K562 (cell line): ENCODE data around the gene NMRAL1.

ENCODE experiments used
- CC2D1A ChIP-seq: fragments of 450-650 bp; IDR thresholded peaks from 2 replicates; pipeline ENCODE4 v1.6.1; 2017; ENCODE audit warnings: mild to moderate bottlenecking
- CEBPZ ChIP-seq: fragments of 150-350 bp; IDR thresholded peaks from 2 replicates; pipeline ENCODE4 v1.6.1; 2014; ENCODE audit warnings: low read depth, mild to moderate bottlenecking, low read length, borderline replicate concordance
- JUN ChIP-seq, 2 experiments: sonication (generic) in 1 of 2; formaldehyde crosslinking in 1 of 2; IDR thresholded peaks; 2 replicates each; pipeline versions ENCODE4 v1.6.1 to v1.8.0; 2012 to 2022; ENCODE audit warnings: borderline replicate concordance in 2 of 2, mild to moderate bottlenecking in 2 of 2, improper control_type of control experiment in 1 of 2, low read depth in 1 of 2, low read length in 1 of 2, missing genetic modification reagents in 1 of 2
- SIRT6 ChIP-seq: IDR thresholded peaks from one replicate; pipeline ENCODE4 v1.6.1; 2012; ENCODE audit warnings: low read depth, mild to moderate bottlenecking, control low read depth, inconsistent platforms, low read length, moderate library complexity
- STAT5B ChIP-seq: fragments of 250-450 bp; sonication (Bioruptor Pico); IDR thresholded peaks from 2 replicates; pipeline ENCODE4 v1.8.0; 2021; ENCODE audit warnings: mild to moderate bottlenecking, inconsistent platforms
- TEAD4 ChIP-seq, 2 experiments: sonication (generic) in 1 of 2; formaldehyde crosslinking in 1 of 2; IDR thresholded peaks; 2 replicates each; pipeline versions ENCODE4 v1.6.1 to v1.8.0; 2012 to 2022; ENCODE audit warnings: borderline replicate concordance in 1 of 2, inconsistent platforms in 1 of 2, low read length in 1 of 2, mild to moderate bottlenecking in 1 of 2, missing genetic modification reagents in 1 of 2

DNA sequence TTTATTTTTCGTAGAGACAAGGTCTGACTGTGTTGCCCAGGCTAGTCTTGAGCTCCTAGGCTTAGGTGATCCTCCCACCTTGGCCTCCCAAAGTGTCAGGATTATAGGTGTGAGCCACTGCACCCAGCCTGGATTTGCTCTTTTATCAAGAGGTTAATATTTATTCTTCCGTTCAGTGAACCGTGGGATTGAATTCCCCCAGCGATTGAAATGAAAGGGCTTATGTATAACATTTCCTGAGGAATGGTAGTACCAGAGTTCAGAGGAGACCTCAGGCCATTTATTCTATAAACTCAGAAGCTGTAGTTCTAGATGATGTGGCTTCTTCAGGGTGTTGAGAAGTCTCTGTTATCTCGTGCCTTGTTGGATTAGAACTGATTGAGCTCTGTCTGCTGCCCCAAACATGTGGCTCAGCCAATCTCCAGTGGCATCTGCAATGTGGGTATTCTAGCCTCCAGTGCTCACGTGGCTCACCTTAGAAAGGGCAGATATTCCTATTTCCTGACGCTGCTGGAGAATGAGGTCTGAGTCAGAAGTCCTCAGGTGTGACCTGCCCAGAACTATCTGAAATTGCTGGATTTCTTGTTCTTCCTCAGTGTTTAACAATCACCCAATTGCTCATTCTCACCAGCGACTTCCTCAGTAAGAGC is 24.2 kb upstream of the NMRAL1 start:
- TF ChIP-seq TEAD4 (IDR thresholded peaks at IDR 0.05; ENCODE audit: low read length) = no peak
- no peak for TF ChIP-seq TEAD4 (CRISPR knock-in tag; IDR thresholded peaks at IDR 0.05; ENCODE audit: borderline replicate concordance)
- no peak for TF ChIP-seq JUN (IDR thresholded peaks at IDR 0.05; ENCODE audit: borderline replicate concordance, low read depth, low read length)
- no peak for TF ChIP-seq JUN (CRISPR knock-in tag; IDR thresholded peaks at IDR 0.05; ENCODE audit: borderline replicate concordance)
- no peak for TF ChIP-seq SIRT6
- TF ChIP-seq STAT5B (CRISPR knock-in tag) = no peak
- TF ChIP-seq CC2D1A = no peak
- no peak for TF ChIP-seq CEBPZ
